ENCODE measurements around the gene LINGO1. TPM values are rescaled to one million over a fixed set of nuclear protein-coding genes. Genes with fewer than 3 reads are reported as not detected.

Gene LINGO1
- total RNA-seq, 1 donor from 2014 or later: 4.5 TPM

- Histone ChIP-seq H3K27me3 (ENCODE audit: insufficient read depth, low read length) (peaks cover 53% of the 10 kb centered on the region), H3K9ac (ENCODE audit: low read length) (peak overlapping the region; percentile 31), H3K4me3 (ENCODE audit: insufficient read depth, low read depth, low read length) (peak overlapping the region; percentile 58), H3K4me1 (ENCODE audit: insufficient read depth, low read length) (peaks cover 6% of the 10 kb centered on the region), H2AFZ (ENCODE audit: low read depth, low read length) (peak overlapping the region; percentile 93), H3K36me3 (ENCODE audit: insufficient read depth, low read length) (no peaks in the 10 kb centered on the region), H3K27ac (ENCODE audit: low read depth, low read length) (no peak overlapping the region), H3K79me2 (ENCODE audit: insufficient read depth, low read length) (no peaks in the 10 kb centered on the region), H4K20me1 (ENCODE audit: insufficient read depth, low read length) (no peaks in the 10 kb centered on the region), H3K4me2 (ENCODE audit: low read length) (peak overlapping the region; percentile 94), H3K9me3 (ENCODE audit: insufficient read depth, low read depth, low read length) (no peaks in the 10 kb centered on the region)
- H3K4me3 Mint-ChIP-seq (ENCODE audit: unreplicated experiment): peak overlapping the region; percentile 74
- FAIRE-seq (no peak), DNase-seq (ENCODE audit: low read depth) (peak; percentile 53)
- no peaks in the 10 kb centered on the region for H3K4me1 Mint-ChIP-seq (ENCODE audit: low read depth, unreplicated experiment)
- TF ChIP-seq EZH2 (IDR thresholded peaks at IDR 0.05; ENCODE audit: insufficient read depth, low read length) (peak; percentile 97), CTCF (IDR thresholded peaks at IDR 0.05; ENCODE audit: insufficient read depth, low read depth, low read length) (peak; percentile 90)
- H3K27ac Mint-ChIP-seq (ENCODE audit: unreplicated experiment): no peak overlapping the region
- peaks cover 55% of the 10 kb centered on the region for H3K27me3 Mint-ChIP-seq (ENCODE audit: low read depth, unreplicated experiment)
- H3K9me3 Mint-ChIP-seq (ENCODE audit: unreplicated experiment): no peaks in the 10 kb centered on the region
- H3K36me3 Mint-ChIP-seq (ENCODE audit: low read depth, unreplicated experiment): no peaks in the 10 kb centered on the region
These were observed 611 bp upstream of the LINGO1 start for GRCh38 chr15:77633134-77633912.

GRCh38 chr15:77631745-77632533 is 773 bp downstream of the LINGO1 start:
- peaks cover 6% of the 10 kb centered on the region for H3K4me1 ChIP-seq (ENCODE audit: insufficient read depth, low read length)

More at GRCh38 chr15:77631745-77632533, 773 bp downstream of the LINGO1 start:
- Histone ChIP-seq H3K27me3 (ENCODE audit: insufficient read depth, low read length) (peaks cover 49% of the 10 kb centered on the region), H4K20me1 (ENCODE audit: insufficient read depth, low read length) (no peaks in the 10 kb centered on the region), H3K36me3 (ENCODE audit: insufficient read depth, low read length) (no peaks in the 10 kb centered on the region), H3K9me3 (ENCODE audit: insufficient read depth, low read depth, low read length) (no peaks in the 10 kb centered on the region), H3K79me2 (ENCODE audit: insufficient read depth, low read length) (no peaks in the 10 kb centered on the region), H3K9ac (ENCODE audit: low read length) (no peak overlapping the region), H3K4me3 (ENCODE audit: insufficient read depth, low read depth, low read length) (no peak overlapping the region), H2AFZ (ENCODE audit: low read depth, low read length) (no peak overlapping the region), H3K27ac (ENCODE audit: low read depth, low read length) (no peak overlapping the region), H3K4me2 (ENCODE audit: low read length) (peak overlapping the region; percentile 57)
- H3K4me1 Mint-ChIP-seq (ENCODE audit: low read depth, unreplicated experiment): no peaks in the 10 kb centered on the region
- FAIRE-seq (no peak), DNase-seq (ENCODE audit: low read depth) (no peak)
- peak overlapping the region; percentile 34 for H3K4me3 Mint-ChIP-seq (ENCODE audit: unreplicated experiment)
- peaks cover 46% of the 10 kb centered on the region for H3K27me3 Mint-ChIP-seq (ENCODE audit: low read depth, unreplicated experiment)
- TF ChIP-seq EZH2 (IDR thresholded peaks at IDR 0.05; ENCODE audit: insufficient read depth, low read length) (peak; percentile 95), CTCF (IDR thresholded peaks at IDR 0.05; ENCODE audit: insufficient read depth, low read depth, low read length) (no peak)
- H3K36me3 Mint-ChIP-seq (ENCODE audit: low read depth, unreplicated experiment): no peaks in the 10 kb centered on the region
- H3K9me3 Mint-ChIP-seq (ENCODE audit: unreplicated experiment): no peaks in the 10 kb centered on the region
- H3K27ac Mint-ChIP-seq (ENCODE audit: unreplicated experiment): no peak overlapping the region
